ENCODE measurements around the gene PGAP6.

DNA sequence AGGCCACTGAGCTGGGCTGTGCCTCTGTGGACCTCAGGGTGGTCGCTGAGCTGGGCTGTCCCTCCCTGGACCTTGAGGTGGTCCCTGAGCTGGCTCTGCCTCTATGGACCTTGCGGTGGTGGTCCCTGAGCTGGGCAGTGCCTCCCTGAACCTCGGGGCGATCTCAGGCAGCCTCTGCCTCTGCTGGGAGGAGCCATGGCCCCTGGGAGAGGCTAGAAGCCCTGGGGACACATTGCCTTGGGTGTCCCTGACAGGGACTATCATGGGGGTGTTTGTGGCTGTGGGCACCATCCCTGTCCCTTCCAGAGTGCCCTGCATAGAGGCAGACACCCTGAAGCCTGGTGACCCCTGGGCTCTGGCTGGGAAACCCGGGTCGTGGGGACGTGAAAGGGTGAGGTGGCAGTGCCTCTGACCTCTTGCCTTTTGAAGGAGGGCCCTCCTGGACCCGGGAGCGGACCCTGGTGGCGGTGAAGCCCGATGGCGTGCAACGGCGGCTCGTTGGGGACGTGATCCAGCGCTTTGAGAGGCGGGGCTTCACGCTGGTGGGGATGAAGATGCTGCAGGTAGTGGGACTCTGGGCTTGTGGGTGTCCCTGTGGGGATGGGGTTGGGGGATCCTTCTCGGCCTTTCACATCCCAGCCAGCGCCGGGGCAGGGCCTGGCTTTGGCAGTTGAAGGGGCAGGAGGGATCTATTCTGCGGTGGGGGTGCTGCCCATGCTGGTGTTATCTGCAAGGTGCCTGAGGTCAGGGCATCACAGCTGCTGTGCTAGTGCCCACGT, 17.0 kb upstream of the PGAP6 start:
- TF ChIP-seq POLR2A (IDR thresholded peaks at IDR 0.05; ENCODE audit: low read length): no peak
- no peak for TF ChIP-seq GATA1 (IDR thresholded peaks at IDR 0.05; ENCODE audit: low read depth, low read length)

All from erythroblast (primary cell).